HEK293 (cell line): ENCODE results near the gene CUL7.

Experiments
- CTCF ChIA-PET: fragments of 350-600 bp; formaldehyde crosslinking; extraction: SDS; loops from one replicate; lab custom pipeline; 2021; ENCODE audit warnings: antibody characterized with exemption; lab: Yijun Ruan, JAX
- POLR2A ChIA-PET: fragments of 300-600 bp; formaldehyde crosslinking; extraction: SDS; loops from one replicate; lab custom pipeline; 2020; ENCODE audit warnings: antibody characterized with exemption, inconsistent platforms; lab: Yijun Ruan, JAX
- H3K27ac ChIP-seq: fragments of 200-500 bp; sonication (Bioruptor generic); 2 replicates; pipeline ENCODE4 v1.5.1; 2014; ENCODE audit warnings: low read depth, low read length, control low read depth, inconsistent platforms; ENCODE audit errors: extremely low read depth
- H3K36me3 ChIP-seq, 2 experiments: fragments of 200-500 bp in 1 of 2; sonication (Bioruptor generic) in 1 of 2; 1 replicate in 1 of 2; 2 replicates in 1 of 2; pipeline ENCODE4 v1.5.1; 2014 to 2017; ENCODE audit warnings: inconsistent platforms in 2 of 2, low read length in 2 of 2; ENCODE audit not compliant: control insufficient read depth in 2 of 2, insufficient read depth in 1 of 2
- H3K4me1 ChIP-seq: fragments of 200-500 bp; sonication (Bioruptor generic); 2 replicates; pipeline ENCODE4 v1.5.1; 2014; ENCODE audit warnings: mild to moderate bottlenecking, low read length, inconsistent platforms; ENCODE audit not compliant: control insufficient read depth, insufficient read depth
- H3K4me3 ChIP-seq: 2 replicates; pipeline ENCODE4 v1.5.1; 2011; ENCODE audit warnings: low read depth, mild to moderate bottlenecking, control low read depth, low read length, moderate library complexity
- H3K9me3 ChIP-seq: fragments of 200-500 bp; sonication (Bioruptor generic); 2 replicates; pipeline ENCODE4 v1.5.1; 2014; ENCODE audit warnings: low read depth, low read length, inconsistent platforms; ENCODE audit not compliant: control insufficient read depth, insufficient read depth
- FEZF1 ChIP-seq: fragments of 450-650 bp; formaldehyde crosslinking; IDR thresholded peaks from 2 replicates; pipeline ENCODE4 v1.5.1; 2016; ENCODE audit warnings: missing biosample characterization, missing genetic modification characterization
- YY2 ChIP-seq: fragments of 450-650 bp; formaldehyde crosslinking; IDR thresholded peaks from 2 replicates; pipeline ENCODE4 v1.5.1; 2016; ENCODE audit warnings: missing biosample characterization, missing genetic modification characterization
- ZBTB48 ChIP-seq: fragments of 450-650 bp; formaldehyde crosslinking; IDR thresholded peaks from 2 replicates; pipeline ENCODE4 v1.5.1; 2016; ENCODE audit warnings: missing biosample characterization, missing genetic modification characterization
- ZFP3 ChIP-seq: fragments of 450-650 bp; formaldehyde crosslinking; IDR thresholded peaks from 2 replicates; pipeline ENCODE4 v1.5.1; 2016; ENCODE audit warnings: low read depth, missing biosample characterization, missing genetic modification characterization
- ZNF114 ChIP-seq: fragments of 450-650 bp; formaldehyde crosslinking; IDR thresholded peaks from 2 replicates; pipeline ENCODE4 v1.5.0; 2017; ENCODE audit warnings: missing biosample characterization, missing genetic modification characterization
- ZNF174 ChIP-seq: fragments of 450-650 bp; formaldehyde crosslinking; IDR thresholded peaks from 2 replicates; pipeline ENCODE4 v1.5.0; 2017; ENCODE audit warnings: missing biosample characterization, mild to moderate bottlenecking, missing genetic modification characterization
- ZNF211 ChIP-seq: fragments of 450-650 bp; formaldehyde crosslinking; IDR thresholded peaks from 2 replicates; pipeline ENCODE4 v1.5.1; 2016; ENCODE audit warnings: low read depth, missing biosample characterization, missing genetic modification characterization
- ZNF214 ChIP-seq: fragments of 450-650 bp; formaldehyde crosslinking; IDR thresholded peaks from 2 replicates; pipeline ENCODE4 v1.5.1; 2017; ENCODE audit warnings: missing biosample characterization, mild to moderate bottlenecking, missing genetic modification characterization, borderline replicate concordance
- ZNF221 ChIP-seq: fragments of 450-650 bp; formaldehyde crosslinking; IDR thresholded peaks from 2 replicates; pipeline ENCODE4 v1.5.1; 2017; ENCODE audit warnings: missing biosample characterization, missing genetic modification characterization, borderline replicate concordance
- ZNF366 ChIP-seq: fragments of 450-650 bp; formaldehyde crosslinking; conservative IDR thresholded peaks from 2 replicates; pipeline ENCODE4 v1.5.1; 2016; ENCODE audit warnings: missing biosample characterization, missing genetic modification characterization
- ZNF423 ChIP-seq: fragments of 450-650 bp; formaldehyde crosslinking; IDR thresholded peaks from 2 replicates; pipeline ENCODE4 v1.5.1; 2016; ENCODE audit warnings: missing biosample characterization, missing genetic modification characterization
- ZNF426 ChIP-seq: fragments of 450-650 bp; formaldehyde crosslinking; IDR thresholded peaks from 2 replicates; pipeline ENCODE4 v1.5.1; 2017; ENCODE audit warnings: missing biosample characterization, missing genetic modification characterization, mild to moderate bottlenecking, inconsistent platforms, moderate library complexity
- ZNF529 ChIP-seq: fragments of 450-650 bp; formaldehyde crosslinking; IDR thresholded peaks from 2 replicates; pipeline ENCODE4 v1.5.1; 2017; ENCODE audit warnings: missing genetic modification characterization, missing biosample characterization; ENCODE audit not compliant: insufficient replicate concordance
- ZNF544 ChIP-seq: fragments of 450-650 bp; formaldehyde crosslinking; IDR thresholded peaks from 2 replicates; pipeline ENCODE4 v1.5.0; 2017; ENCODE audit warnings: missing biosample characterization, missing genetic modification characterization
- ZNF561 ChIP-seq: fragments of 450-650 bp; IDR thresholded peaks from 2 replicates; pipeline ENCODE4 v1.5.1; 2018; ENCODE audit warnings: missing biosample characterization, missing genetic modification characterization, borderline replicate concordance
- ZNF623 ChIP-seq: fragments of 450-650 bp; formaldehyde crosslinking; IDR thresholded peaks from 2 replicates; pipeline ENCODE4 v1.5.1; 2016; ENCODE audit warnings: missing biosample characterization, missing genetic modification characterization
- ZNF626 ChIP-seq: fragments of 450-650 bp; sonication (Bioruptor Pico); formaldehyde crosslinking; IDR thresholded peaks from 2 replicates; pipeline ENCODE4 v1.5.1; 2018; ENCODE audit warnings: missing biosample characterization, missing genetic modification characterization, inconsistent platforms
- ZNF629 ChIP-seq: fragments of 450-650 bp; formaldehyde crosslinking; IDR thresholded peaks from 2 replicates; pipeline ENCODE4 v1.5.1; 2017; ENCODE audit warnings: missing biosample characterization, missing genetic modification characterization
- ZNF707 ChIP-seq: fragments of 450-650 bp; formaldehyde crosslinking; IDR thresholded peaks from 2 replicates; pipeline ENCODE4 v1.5.1; 2016; ENCODE audit warnings: missing biosample characterization, missing genetic modification characterization
- ZSCAN23 ChIP-seq: fragments of 450-650 bp; formaldehyde crosslinking; IDR thresholded peaks from 2 replicates; pipeline ENCODE4 v1.5.1; 2016; ENCODE audit warnings: missing biosample characterization, missing genetic modification characterization
- TF ChIP-seq, protein P1 (sequence below): fragments of 450-650 bp; formaldehyde crosslinking; IDR thresholded peaks from 2 replicates; pipeline ENCODE4 v1.5.1; 2017; ENCODE audit warnings: missing biosample characterization, missing genetic modification characterization
- TF ChIP-seq, protein P2 (sequence below): fragments of 450-650 bp; formaldehyde crosslinking; IDR thresholded peaks from 2 replicates; pipeline ENCODE4 v1.5.1; 2016; ENCODE audit warnings: missing biosample characterization, missing genetic modification characterization
- TF ChIP-seq, protein P3 (sequence below): fragments of 450-650 bp; formaldehyde crosslinking; IDR thresholded peaks from 2 replicates; pipeline ENCODE4 v1.5.1; 2016; ENCODE audit warnings: missing biosample characterization, missing genetic modification characterization

Gene CUL7

DNA sequence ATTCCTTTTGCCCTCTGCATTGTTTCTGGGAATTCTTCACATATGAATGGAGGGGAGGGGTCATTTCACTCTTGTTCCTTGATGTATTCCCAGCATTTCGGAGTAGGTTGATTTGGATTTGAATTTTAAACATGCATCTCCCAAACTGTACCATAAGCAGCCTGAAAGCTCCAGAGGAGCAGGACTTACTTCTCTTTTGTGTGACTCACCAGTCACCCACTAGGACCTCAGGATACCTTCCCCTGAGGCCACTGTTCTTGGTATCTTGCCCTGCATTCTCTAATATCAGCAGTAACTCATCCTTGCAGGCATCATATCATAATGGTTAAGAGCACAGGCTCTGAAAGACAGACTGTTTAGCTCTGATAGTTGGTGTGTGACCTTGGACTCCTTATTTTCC, 4.9 kb upstream of the CUL7 start:
- TF ChIP-seq ZNF623 (tag by site-specific recombination) (no peak), ZNF426 (no peak), ZNF707 (tag by site-specific recombination) (no peak), ZNF214 (tag by site-specific recombination) (no peak), YY2 (tag by site-specific recombination) (no peak), ZSCAN23 (tag by site-specific recombination) (no peak), FEZF1 (tag by site-specific recombination) (no peak), ZNF561 (tag by site-specific recombination) (no peak), ZNF211 (tag by site-specific recombination) (no peak), ZNF221 (tag by site-specific recombination) (no peak), ZNF629 (tag by site-specific recombination) (no peak), ZBTB48 (tag by site-specific recombination) (no peak), ZNF423 (tag by site-specific recombination) (no peak), ZNF366 (tag by site-specific recombination) (no peak), ZNF114 (tag by site-specific recombination) (no peak), ZNF544 (no peak)
- TF ChIP-seq, protein P1, sequence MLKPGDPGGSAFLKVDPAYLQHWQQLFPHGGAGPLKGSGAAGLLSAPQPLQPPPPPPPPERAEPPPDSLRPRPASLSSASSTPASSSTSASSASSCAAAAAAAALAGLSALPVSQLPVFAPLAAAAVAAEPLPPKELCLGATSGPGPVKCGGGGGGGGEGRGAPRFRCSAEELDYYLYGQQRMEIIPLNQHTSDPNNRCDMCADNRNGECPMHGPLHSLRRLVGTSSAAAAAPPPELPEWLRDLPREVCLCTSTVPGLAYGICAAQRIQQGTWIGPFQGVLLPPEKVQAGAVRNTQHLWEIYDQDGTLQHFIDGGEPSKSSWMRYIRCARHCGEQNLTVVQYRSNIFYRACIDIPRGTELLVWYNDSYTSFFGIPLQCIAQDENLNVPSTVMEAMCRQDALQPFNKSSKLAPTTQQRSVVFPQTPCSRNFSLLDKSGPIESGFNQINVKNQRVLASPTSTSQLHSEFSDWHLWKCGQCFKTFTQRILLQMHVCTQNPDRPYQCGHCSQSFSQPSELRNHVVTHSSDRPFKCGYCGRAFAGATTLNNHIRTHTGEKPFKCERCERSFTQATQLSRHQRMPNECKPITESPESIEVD (tag by site-specific recombination), result no peak
- TF ChIP-seq, protein P2, sequence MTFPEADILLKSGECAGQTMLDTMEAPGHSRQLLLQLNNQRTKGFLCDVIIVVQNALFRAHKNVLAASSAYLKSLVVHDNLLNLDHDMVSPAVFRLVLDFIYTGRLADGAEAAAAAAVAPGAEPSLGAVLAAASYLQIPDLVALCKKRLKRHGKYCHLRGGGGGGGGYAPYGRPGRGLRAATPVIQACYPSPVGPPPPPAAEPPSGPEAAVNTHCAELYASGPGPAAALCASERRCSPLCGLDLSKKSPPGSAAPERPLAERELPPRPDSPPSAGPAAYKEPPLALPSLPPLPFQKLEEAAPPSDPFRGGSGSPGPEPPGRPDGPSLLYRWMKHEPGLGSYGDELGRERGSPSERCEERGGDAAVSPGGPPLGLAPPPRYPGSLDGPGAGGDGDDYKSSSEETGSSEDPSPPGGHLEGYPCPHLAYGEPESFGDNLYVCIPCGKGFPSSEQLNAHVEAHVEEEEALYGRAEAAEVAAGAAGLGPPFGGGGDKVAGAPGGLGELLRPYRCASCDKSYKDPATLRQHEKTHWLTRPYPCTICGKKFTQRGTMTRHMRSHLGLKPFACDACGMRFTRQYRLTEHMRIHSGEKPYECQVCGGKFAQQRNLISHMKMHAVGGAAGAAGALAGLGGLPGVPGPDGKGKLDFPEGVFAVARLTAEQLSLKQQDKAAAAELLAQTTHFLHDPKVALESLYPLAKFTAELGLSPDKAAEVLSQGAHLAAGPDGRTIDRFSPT (tag by site-specific recombination), result no peak
- TF ChIP-seq, protein P3, sequence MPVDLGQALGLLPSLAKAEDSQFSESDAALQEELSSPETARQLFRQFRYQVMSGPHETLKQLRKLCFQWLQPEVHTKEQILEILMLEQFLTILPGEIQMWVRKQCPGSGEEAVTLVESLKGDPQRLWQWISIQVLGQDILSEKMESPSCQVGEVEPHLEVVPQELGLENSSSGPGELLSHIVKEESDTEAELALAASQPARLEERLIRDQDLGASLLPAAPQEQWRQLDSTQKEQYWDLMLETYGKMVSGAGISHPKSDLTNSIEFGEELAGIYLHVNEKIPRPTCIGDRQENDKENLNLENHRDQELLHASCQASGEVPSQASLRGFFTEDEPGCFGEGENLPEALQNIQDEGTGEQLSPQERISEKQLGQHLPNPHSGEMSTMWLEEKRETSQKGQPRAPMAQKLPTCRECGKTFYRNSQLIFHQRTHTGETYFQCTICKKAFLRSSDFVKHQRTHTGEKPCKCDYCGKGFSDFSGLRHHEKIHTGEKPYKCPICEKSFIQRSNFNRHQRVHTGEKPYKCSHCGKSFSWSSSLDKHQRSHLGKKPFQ, result no peak
- Histone ChIP-seq H3K4me3 (peak overlapping the region; percentile 96), H3K9me3 (no peaks in the 10 kb centered on the region), H3K27ac (no peak overlapping the region), H3K36me3 (peaks cover 24 to 51% of the 10 kb centered on the region in 2 experiments; a peak in 2 of 3 replicates), H3K4me1 (peaks cover 13% of the 10 kb centered on the region)
- ChIA-PET CTCF (interaction anchor here (1.1 to 4.6 kb wide), 3 partner anchors 11 to 84 kb away, joined by 8 to 26 read pairs (median 15); partner anchors contain the start of gene PTK7), POLR2A (interaction anchor here (0.6 to 2.4 kb wide), 14 partner anchors 10 to 129 kb away, joined by 3 to 32 read pairs (median 8); partner anchors contain the start of genes CNPY3, CUL9, KLHDC3 and MEA1)

DNA sequence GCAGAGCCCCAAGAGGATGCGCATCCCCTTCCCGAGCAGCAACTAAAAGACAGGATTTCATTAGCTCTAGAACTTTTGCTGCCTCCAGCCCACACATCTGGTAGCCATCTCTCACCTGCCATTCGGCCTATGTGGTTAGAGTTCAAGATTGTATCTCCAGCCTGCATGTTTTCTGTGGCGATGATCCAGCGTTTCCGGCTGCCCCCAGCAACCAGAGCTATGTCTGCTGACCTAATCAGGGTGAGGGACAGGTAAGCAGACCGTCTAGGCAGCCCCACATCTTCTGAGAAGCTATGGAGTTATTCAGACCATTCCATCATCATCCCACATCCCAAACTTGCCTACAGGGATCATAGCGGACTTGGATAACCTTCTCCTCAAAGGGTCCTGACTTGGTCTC, 2.3 kb upstream of the CUL7 start:
- POLR2A ChIA-PET, result interaction anchor here (1.4 to 3.3 kb wide), 4 partner anchors 20 to 127 kb away, joined by 3 to 50 read pairs (median 14); partner anchors contain the start of genes CNPY3, KLHDC3, MEA1 and PPP2R5D
- peaks cover 13% of the 10 kb centered on the region for H3K4me1 ChIP-seq

More for the DNA sequence above, 2.3 kb upstream of the CUL7 start:
- peaks cover 19 to 49% of the 10 kb centered on the region in 2 experiments; a peak in 2 of 3 replicates for H3K36me3 ChIP-seq
- H3K4me3 ChIP-seq, result no peak overlapping the region
- TF ChIP-seq ZNF544 (no peak), ZNF529 (no peak), ZFP3 (tag by site-specific recombination) (no peak), ZNF626 (tag by site-specific recombination) (no peak), ZNF174 (no peak)
- TF ChIP-seq, all 188 proteins: peak for 0
- CTCF ChIA-PET, result interaction anchor here (0.7 to 0.8 kb wide), 2 partner anchors 20 to 88 kb away, joined by 3 read pairs; partner anchors contain the start of gene PTK7
- no peak overlapping the region for H3K27ac ChIP-seq
- H3K9me3 ChIP-seq, result no peaks in the 10 kb centered on the region
